ENCODE data around the gene RIT2.

The RIT2 gene

GRCh38 chr18:42872838-42873237, 242.6 kb downstream of the RIT2 start:
- Histone ChIP-seq H3K27ac (ENCODE audit: low read depth in 2 of 2, low read length in 2 of 2) (no peak overlapping the region), H3K9me3 (ENCODE audit: control insufficient read depth in 2 of 2, low read length in 2 of 2) (no peaks in the 10 kb centered on the region), H3K36me3 (ENCODE audit: control insufficient read depth in 2 of 2, insufficient read depth in 2 of 2, low read length in 2 of 2) (no peaks in the 10 kb centered on the region), H3K27me3 (ENCODE audit: control insufficient read depth in 2 of 2, insufficient read depth in 2 of 2, low read length in 2 of 2) (no peaks in the 10 kb centered on the region), H3K4me3 (ENCODE audit: low read length in 2 of 2) (no peak overlapping the region), H3K4me1 (ENCODE audit: control insufficient read depth in 2 of 2, insufficient read depth in 2 of 2, low read length in 2 of 2) (no peaks in the 10 kb centered on the region), H3K9ac (ENCODE audit: low read depth in 1 of 2, low read length in 2 of 2) (no peak overlapping the region)

- Histone ChIP-seq H3K9ac (ENCODE audit: low read depth in 1 of 2, low read length in 2 of 2) (no peak overlapping the region), H3K4me3 (ENCODE audit: low read length in 2 of 2) (no peak overlapping the region), H3K27me3 (ENCODE audit: control insufficient read depth in 2 of 2, insufficient read depth in 2 of 2, low read length in 2 of 2) (no peaks in the 10 kb centered on the region), H3K9me3 (ENCODE audit: control insufficient read depth in 2 of 2, low read length in 2 of 2) (no peaks in the 10 kb centered on the region), H3K27ac (ENCODE audit: low read depth in 2 of 2, low read length in 2 of 2) (no peak overlapping the region), H3K4me1 (ENCODE audit: control insufficient read depth in 2 of 2, insufficient read depth in 2 of 2, low read length in 2 of 2) (no peaks in the 10 kb centered on the region), H3K36me3 (ENCODE audit: control insufficient read depth in 2 of 2, insufficient read depth in 2 of 2, low read length in 2 of 2) (no peaks in the 10 kb centered on the region)
Observed at GRCh38 chr18:42864876-42865275, 250.6 kb downstream of the RIT2 start.

- Histone ChIP-seq H3K9me3 (ENCODE audit: control insufficient read depth in 2 of 2, low read length in 2 of 2) (no peaks in the 10 kb centered on the region), H3K4me3 (ENCODE audit: low read length in 2 of 2) (no peak overlapping the region), H3K9ac (ENCODE audit: low read depth in 1 of 2, low read length in 2 of 2) (no peak overlapping the region), H3K4me1 (ENCODE audit: control insufficient read depth in 2 of 2, insufficient read depth in 2 of 2, low read length in 2 of 2) (no peaks in the 10 kb centered on the region), H3K27me3 (ENCODE audit: control insufficient read depth in 2 of 2, insufficient read depth in 2 of 2, low read length in 2 of 2) (no peaks in the 10 kb centered on the region), H3K27ac (ENCODE audit: low read depth in 2 of 2, low read length in 2 of 2) (no peak overlapping the region), H3K36me3 (ENCODE audit: control insufficient read depth in 2 of 2, insufficient read depth in 2 of 2, low read length in 2 of 2) (no peaks in the 10 kb centered on the region)
Observed at GRCh38 chr18:42861271-42861670, 254.2 kb downstream of the RIT2 start.

- Histone ChIP-seq H3K9ac (ENCODE audit: low read depth in 1 of 2, low read length in 2 of 2) (no peak overlapping the region), H3K4me1 (ENCODE audit: control insufficient read depth in 2 of 2, insufficient read depth in 2 of 2, low read length in 2 of 2) (no peaks in the 10 kb centered on the region), H3K36me3 (ENCODE audit: control insufficient read depth in 2 of 2, insufficient read depth in 2 of 2, low read length in 2 of 2) (no peaks in the 10 kb centered on the region), H3K27me3 (ENCODE audit: control insufficient read depth in 2 of 2, insufficient read depth in 2 of 2, low read length in 2 of 2) (no peaks in the 10 kb centered on the region), H3K9me3 (ENCODE audit: control insufficient read depth in 2 of 2, low read length in 2 of 2) (no peaks in the 10 kb centered on the region), H3K27ac (ENCODE audit: low read depth in 2 of 2, low read length in 2 of 2) (no peak overlapping the region), H3K4me3 (ENCODE audit: low read length in 2 of 2) (no peak overlapping the region)
Observed at GRCh38 chr18:42860548-42860947, 254.9 kb downstream of the RIT2 start.

GRCh38 chr18:42860011-42860410, 255.5 kb downstream of the RIT2 start:
- Histone ChIP-seq H3K4me1 (ENCODE audit: control insufficient read depth in 2 of 2, insufficient read depth in 2 of 2, low read length in 2 of 2) (no peaks in the 10 kb centered on the region), H3K9me3 (ENCODE audit: control insufficient read depth in 2 of 2, low read length in 2 of 2) (no peaks in the 10 kb centered on the region), H3K27ac (ENCODE audit: low read depth in 2 of 2, low read length in 2 of 2) (no peak overlapping the region), H3K36me3 (ENCODE audit: control insufficient read depth in 2 of 2, insufficient read depth in 2 of 2, low read length in 2 of 2) (no peaks in the 10 kb centered on the region), H3K27me3 (ENCODE audit: control insufficient read depth in 2 of 2, insufficient read depth in 2 of 2, low read length in 2 of 2) (no peaks in the 10 kb centered on the region), H3K9ac (ENCODE audit: low read depth in 1 of 2, low read length in 2 of 2) (no peak overlapping the region), H3K4me3 (ENCODE audit: low read length in 2 of 2) (no peak overlapping the region)

GRCh38 chr18:42854558-42854957, 260.9 kb downstream of the RIT2 start:
- Histone ChIP-seq H3K36me3 (ENCODE audit: control insufficient read depth in 2 of 2, insufficient read depth in 2 of 2, low read length in 2 of 2) (no peaks in the 10 kb centered on the region), H3K27me3 (ENCODE audit: control insufficient read depth in 2 of 2, insufficient read depth in 2 of 2, low read length in 2 of 2) (no peaks in the 10 kb centered on the region), H3K9ac (ENCODE audit: low read depth in 1 of 2, low read length in 2 of 2) (no peak overlapping the region), H3K4me3 (ENCODE audit: low read length in 2 of 2) (no peak overlapping the region), H3K4me1 (ENCODE audit: control insufficient read depth in 2 of 2, insufficient read depth in 2 of 2, low read length in 2 of 2) (no peaks in the 10 kb centered on the region), H3K9me3 (ENCODE audit: control insufficient read depth in 2 of 2, low read length in 2 of 2) (no peaks in the 10 kb centered on the region), H3K27ac (ENCODE audit: low read depth in 2 of 2, low read length in 2 of 2) (no peak overlapping the region)

GRCh38 chr18:42850174-42851083, 265.1 kb downstream of the RIT2 start:
- H3K9me3 ChIP-seq (ENCODE audit: control insufficient read depth in 2 of 2, low read length in 2 of 2) = no peaks in the 10 kb centered on the region
- no peak overlapping the region for H3K4me3 ChIP-seq (ENCODE audit: low read length in 2 of 2)
- no peaks in the 10 kb centered on the region for H3K4me1 ChIP-seq (ENCODE audit: control insufficient read depth in 2 of 2, insufficient read depth in 2 of 2, low read length in 2 of 2)
- no peaks in the 10 kb centered on the region for H3K36me3 ChIP-seq (ENCODE audit: control insufficient read depth in 2 of 2, insufficient read depth in 2 of 2, low read length in 2 of 2)
- H3K9ac ChIP-seq (ENCODE audit: low read depth in 1 of 2, low read length in 2 of 2) = no peak overlapping the region
- no peaks in the 10 kb centered on the region for H3K27me3 ChIP-seq (ENCODE audit: control insufficient read depth in 2 of 2, insufficient read depth in 2 of 2, low read length in 2 of 2)
- no peak overlapping the region for H3K27ac ChIP-seq (ENCODE audit: low read depth in 2 of 2, low read length in 2 of 2)

GRCh38 chr18:42839408-42839807, 276.1 kb downstream of the RIT2 start:
- Histone ChIP-seq H3K36me3 (ENCODE audit: control insufficient read depth in 2 of 2, insufficient read depth in 2 of 2, low read length in 2 of 2) (no peaks in the 10 kb centered on the region), H3K4me3 (ENCODE audit: low read length in 2 of 2) (no peak overlapping the region), H3K9me3 (ENCODE audit: control insufficient read depth in 2 of 2, low read length in 2 of 2) (no peaks in the 10 kb centered on the region), H3K4me1 (ENCODE audit: control insufficient read depth in 2 of 2, insufficient read depth in 2 of 2, low read length in 2 of 2) (no peaks in the 10 kb centered on the region), H3K27me3 (ENCODE audit: control insufficient read depth in 2 of 2, insufficient read depth in 2 of 2, low read length in 2 of 2) (no peaks in the 10 kb centered on the region), H3K9ac (ENCODE audit: low read depth in 1 of 2, low read length in 2 of 2) (no peak overlapping the region), H3K27ac (ENCODE audit: low read depth in 2 of 2, low read length in 2 of 2) (no peak overlapping the region)

GRCh38 chr18:42838546-42839145, 276.8 kb downstream of the RIT2 start:
- no peak overlapping the region for H3K27ac ChIP-seq (ENCODE audit: low read depth in 2 of 2, low read length in 2 of 2)
- H3K36me3 ChIP-seq (ENCODE audit: control insufficient read depth in 2 of 2, insufficient read depth in 2 of 2, low read length in 2 of 2) = no peaks in the 10 kb centered on the region
- H3K27me3 ChIP-seq (ENCODE audit: control insufficient read depth in 2 of 2, insufficient read depth in 2 of 2, low read length in 2 of 2) = no peaks in the 10 kb centered on the region
- H3K4me3 ChIP-seq (ENCODE audit: low read length in 2 of 2) = no peak overlapping the region
- H3K4me1 ChIP-seq (ENCODE audit: control insufficient read depth in 2 of 2, insufficient read depth in 2 of 2, low read length in 2 of 2) = no peaks in the 10 kb centered on the region
- H3K9me3 ChIP-seq (ENCODE audit: control insufficient read depth in 2 of 2, low read length in 2 of 2) = no peaks in the 10 kb centered on the region
- no peak overlapping the region for H3K9ac ChIP-seq (ENCODE audit: low read depth in 1 of 2, low read length in 2 of 2)

GRCh38 chr18:42830936-42831335, 284.5 kb downstream of the RIT2 start:
- H3K9ac ChIP-seq (ENCODE audit: low read depth in 1 of 2, low read length in 2 of 2) = no peak overlapping the region
- no peaks in the 10 kb centered on the region for H3K4me1 ChIP-seq (ENCODE audit: control insufficient read depth in 2 of 2, insufficient read depth in 2 of 2, low read length in 2 of 2)
- no peaks in the 10 kb centered on the region for H3K36me3 ChIP-seq (ENCODE audit: control insufficient read depth in 2 of 2, insufficient read depth in 2 of 2, low read length in 2 of 2)
- no peaks in the 10 kb centered on the region for H3K9me3 ChIP-seq (ENCODE audit: control insufficient read depth in 2 of 2, low read length in 2 of 2)
- H3K27me3 ChIP-seq (ENCODE audit: control insufficient read depth in 2 of 2, insufficient read depth in 2 of 2, low read length in 2 of 2) = no peaks in the 10 kb centered on the region
- no peak overlapping the region for H3K27ac ChIP-seq (ENCODE audit: low read depth in 2 of 2, low read length in 2 of 2)
- no peak overlapping the region for H3K4me3 ChIP-seq (ENCODE audit: low read length in 2 of 2)

Data from mucosa of rectum (tissue), 2 donors.